Panc1 (cell line): ENCODE measurements around the gene C12orf43. TPM values are rescaled to one million over a fixed set of nuclear protein-coding genes. Genes with fewer than 3 reads are reported as not detected.

Experiments used
- ATAC-seq: fragments of 200-7000 bp; cut with Tn5 transposase; 2 replicates; pipeline ENCODE4 v1.9.1; 2020; ENCODE audit warnings: mild to moderate bottlenecking, moderate library complexity
- BruUV-seq: library from RNA; stranded (reverse); fragments of 400-500 nt; replicated peaks from 2 replicates; lab custom pipeline; 2021; lab: Mats Ljungman, UMichigan
- CTCF ChIA-PET: fragments of 300-600 bp; sonication (Branson Sonifier 250); formaldehyde crosslinking; loops from one replicate; lab custom pipeline; 2022; ENCODE audit warnings: antibody characterized with exemption; lab: Charles Lee
- POLR2A ChIA-PET: fragments of 300-600 bp; sonication (Branson Sonifier 250); formaldehyde crosslinking; loops from one replicate; lab custom pipeline; 2022; ENCODE audit warnings: antibody characterized with exemption; lab: Charles Lee
- DNase-seq: peaks from one replicate; pipeline ENCODE4 v3.0.0-alpha.2; 2010; ENCODE audit warnings: low read depth, low spot score
- H3K27ac ChIP-seq: 2 replicates; pipeline ENCODE4 v1.5.1; 2011; ENCODE audit warnings: mild to moderate bottlenecking, low read length, inconsistent platforms
- H3K27me3 ChIP-seq: fragments of 200-500 bp; sonication (Bioruptor generic); 2 replicates; pipeline ENCODE4 v1.6.0; 2014; ENCODE audit warnings: low read length, inconsistent platforms; ENCODE audit not compliant: control insufficient read depth, insufficient read depth
- H3K36me3 ChIP-seq: fragments of 200-500 bp; sonication (Bioruptor generic); 2 replicates; pipeline ENCODE4 v1.5.1; 2014; ENCODE audit warnings: inconsistent platforms, mild to moderate bottlenecking, low read length, moderate library complexity; ENCODE audit not compliant: control insufficient read depth, insufficient read depth
- H3K4me1 ChIP-seq: 2 replicates; pipeline ENCODE4 v1.5.1; 2011; ENCODE audit warnings: inconsistent platforms, mild to moderate bottlenecking, low read length, moderate library complexity; ENCODE audit not compliant: control insufficient read depth, insufficient read depth
- H3K4me3 ChIP-seq, 2 experiments: 2 replicates each; pipeline ENCODE4 v1.5.1; 2011 to 2012; ENCODE audit warnings: low read depth in 2 of 2, low read length in 2 of 2, mild to moderate bottlenecking in 2 of 2, inconsistent platforms in 1 of 2, moderate library complexity in 1 of 2
- H3K9me3 ChIP-seq: fragments of 200-500 bp; sonication (Bioruptor generic); 2 replicates; pipeline ENCODE4 v1.5.1; 2014; ENCODE audit warnings: low read depth, mild to moderate bottlenecking, inconsistent platforms, low read length, moderate library complexity; ENCODE audit not compliant: control insufficient read depth, insufficient read depth
- POLR2AphosphoS5 ChIP-seq: IDR thresholded peaks from 2 replicates; pipeline ENCODE4 v1.6.1; 2012; ENCODE audit warnings: mild to moderate bottlenecking, low read depth, low read length, moderate library complexity
- REST ChIP-seq, 2 experiments: IDR thresholded peaks; 2 replicates each; pipeline ENCODE4 v1.6.1; 2011 to 2012; ENCODE audit warnings: low read depth in 2 of 2, control low read depth in 1 of 2, low read length in 1 of 2, mild to moderate bottlenecking in 1 of 2, moderate library complexity in 1 of 2; ENCODE audit not compliant: insufficient read depth in 1 of 2
- SIN3A ChIP-seq: IDR thresholded peaks from 2 replicates; pipeline ENCODE4 v1.6.1; 2012; ENCODE audit warnings: low read depth, mild to moderate bottlenecking, low read length, moderate library complexity, borderline replicate concordance; ENCODE audit not compliant: insufficient read depth
- TCF7L2 ChIP-seq: IDR thresholded peaks from 2 replicates; pipeline ENCODE4 v1.6.1; 2011; ENCODE audit warnings: mild to moderate bottlenecking, low read depth, low read length, inconsistent platforms
- in situ Hi-C: cut with HindIII; loops from 2 replicates; pipeline ENCODE4 v1.10.0; 2016; ENCODE audit warnings: low sequenced_read_pairs, low pct_unique_long_range_greater_than_20kb
- intact Hi-C: fragments of 100-400 bp; cut with micrococcal nuclease; formaldehyde crosslinking; loops from one replicate; pipeline ENCODE4 v1.10.0; 2022; ENCODE audit not compliant: unreplicated experiment
- total RNA-seq: library from RNA; stranded (reverse); gene quantifications from one replicate; pipeline ENCODE4 v1.2.1, GENCODE V29; 2021; ENCODE audit not compliant: unreplicated experiment
- TF ChIP-seq, protein P1 (sequence below): fragments of 450-650 bp; IDR thresholded peaks from 2 replicates; pipeline ENCODE4 v1.5.1; 2017; ENCODE audit warnings: mild to moderate bottlenecking

C12orf43 gene
- total RNA-seq, 1 experiment from 2014 or later = 20.7 TPM

DNA sequence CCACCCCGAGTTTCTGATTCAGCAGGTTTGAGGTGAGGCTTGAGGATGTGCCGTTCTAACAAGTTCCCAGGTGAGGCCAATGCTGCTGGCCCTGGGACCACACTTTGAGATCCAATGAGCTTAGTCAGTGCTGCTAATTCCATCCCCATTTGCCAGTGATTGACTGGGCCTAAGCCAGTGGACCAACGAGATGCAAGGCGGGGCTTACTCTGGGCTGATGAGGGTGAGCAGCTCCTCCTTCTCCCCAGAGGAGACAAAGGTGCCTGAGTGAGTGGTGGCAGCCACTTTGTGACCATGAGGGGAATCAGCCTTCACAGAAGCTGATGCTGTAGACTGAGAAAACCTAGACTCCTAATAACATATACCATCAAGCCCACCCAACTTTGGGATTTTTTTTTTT lies 61.1 kb downstream of the C12orf43 start:
- POLR2A ChIA-PET = no interaction called here
- no peak; the same call in 1 of the 2 replicates for ATAC-seq
- in situ Hi-C loops = no loop called here

DNA sequence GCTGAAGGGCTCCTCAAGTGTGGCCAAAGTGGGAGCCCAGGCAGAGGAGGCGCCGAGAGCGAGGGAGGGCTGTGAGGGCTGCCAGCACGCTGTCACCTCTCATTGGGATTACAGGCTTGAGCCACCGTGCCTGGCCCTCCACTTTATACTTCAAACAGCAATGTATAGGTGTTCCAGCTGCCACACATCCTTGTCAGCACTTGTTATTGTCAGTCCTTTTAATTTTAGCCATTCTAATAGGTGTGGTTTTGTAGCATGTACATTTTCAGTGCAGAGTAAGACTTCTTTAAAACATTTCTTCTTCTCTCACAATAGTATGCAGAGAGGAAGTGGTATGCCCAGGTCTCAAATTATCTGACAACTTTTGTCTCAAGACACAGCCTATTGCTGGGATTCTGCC lies 65.5 kb downstream of the C12orf43 start:
- Histone ChIP-seq H3K27me3 (no peaks in the 10 kb centered on the region), H3K4me1 (no peaks in the 10 kb centered on the region), H3K9me3 (no peaks in the 10 kb centered on the region), H3K36me3 (no peaks in the 10 kb centered on the region), H3K4me3 (no peak overlapping the region), H3K27ac (no peak overlapping the region)
- BruUV-seq = no TSS peak
- TF ChIP-seq SIN3A (no peak), TCF7L2 (no peak), POLR2AphosphoS5 (no peak)
- intact Hi-C loops (no loop called here), in situ Hi-C loops (no loop called here)
- ATAC-seq (no peak), DNase-seq (no peak)
- ChIA-PET CTCF (no interaction called here), POLR2A (no interaction called here)

More for the DNA sequence above, 61.1 kb downstream of the C12orf43 start:
- no peaks in the 10 kb centered on the region for H3K4me1 ChIP-seq
- no peaks in the 10 kb centered on the region for H3K9me3 ChIP-seq
- H3K36me3 ChIP-seq = no peaks in the 10 kb centered on the region
- no TSS peak for BruUV-seq
- CTCF ChIA-PET = no interaction called here
- intact Hi-C loops = no loop called here
- TF ChIP-seq POLR2AphosphoS5 (no peak), SIN3A (no peak), TCF7L2 (no peak), REST (IDR thresholded peaks at IDR 0.05; ENCODE audit: insufficient read depth in 1 of 2, low read depth in 2 of 2, low read length in 1 of 2) (no peak)
- TF ChIP-seq, protein P1, sequence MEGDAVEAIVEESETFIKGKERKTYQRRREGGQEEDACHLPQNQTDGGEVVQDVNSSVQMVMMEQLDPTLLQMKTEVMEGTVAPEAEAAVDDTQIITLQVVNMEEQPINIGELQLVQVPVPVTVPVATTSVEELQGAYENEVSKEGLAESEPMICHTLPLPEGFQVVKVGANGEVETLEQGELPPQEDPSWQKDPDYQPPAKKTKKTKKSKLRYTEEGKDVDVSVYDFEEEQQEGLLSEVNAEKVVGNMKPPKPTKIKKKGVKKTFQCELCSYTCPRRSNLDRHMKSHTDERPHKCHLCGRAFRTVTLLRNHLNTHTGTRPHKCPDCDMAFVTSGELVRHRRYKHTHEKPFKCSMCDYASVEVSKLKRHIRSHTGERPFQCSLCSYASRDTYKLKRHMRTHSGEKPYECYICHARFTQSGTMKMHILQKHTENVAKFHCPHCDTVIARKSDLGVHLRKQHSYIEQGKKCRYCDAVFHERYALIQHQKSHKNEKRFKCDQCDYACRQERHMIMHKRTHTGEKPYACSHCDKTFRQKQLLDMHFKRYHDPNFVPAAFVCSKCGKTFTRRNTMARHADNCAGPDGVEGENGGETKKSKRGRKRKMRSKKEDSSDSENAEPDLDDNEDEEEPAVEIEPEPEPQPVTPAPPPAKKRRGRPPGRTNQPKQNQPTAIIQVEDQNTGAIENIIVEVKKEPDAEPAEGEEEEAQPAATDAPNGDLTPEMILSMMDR = no peak
- no peak overlapping the region for H3K4me3 ChIP-seq
- DNase-seq = no peak
- no peaks in the 10 kb centered on the region for H3K27me3 ChIP-seq
- no peak overlapping the region for H3K27ac ChIP-seq

Other genes starting within 250 kb of the C12orf43 start
- gene SPPL3, start 112.1 kb downstream of the C12orf43 start, total RNA-seq = 51.1 TPM
- 0.26 TPM for gene HNF1A, start 37.9 kb downstream of the C12orf43 start, total RNA-seq
- gene OASL, start 22.8 kb upstream of the C12orf43 start, total RNA-seq = 21.1 TPM
- 0.23 TPM for gene P2RX7, start 116.4 kb upstream of the C12orf43 start, total RNA-seq
- 12.4 TPM for gene P2RX4, start 193.6 kb upstream of the C12orf43 start, total RNA-seq